HG02938 (cell line): ENCODE data around the gene GPR150.

Experiments
- ATAC-seq: cut with Tn5 transposase; IDR thresholded peaks from one replicate; pipeline ENCODE4 v1.9.1; 2021; ENCODE audit warnings: mild to moderate bottlenecking, moderate library complexity; ENCODE audit not compliant: unreplicated experiment

The GPR150 gene

DNA sequence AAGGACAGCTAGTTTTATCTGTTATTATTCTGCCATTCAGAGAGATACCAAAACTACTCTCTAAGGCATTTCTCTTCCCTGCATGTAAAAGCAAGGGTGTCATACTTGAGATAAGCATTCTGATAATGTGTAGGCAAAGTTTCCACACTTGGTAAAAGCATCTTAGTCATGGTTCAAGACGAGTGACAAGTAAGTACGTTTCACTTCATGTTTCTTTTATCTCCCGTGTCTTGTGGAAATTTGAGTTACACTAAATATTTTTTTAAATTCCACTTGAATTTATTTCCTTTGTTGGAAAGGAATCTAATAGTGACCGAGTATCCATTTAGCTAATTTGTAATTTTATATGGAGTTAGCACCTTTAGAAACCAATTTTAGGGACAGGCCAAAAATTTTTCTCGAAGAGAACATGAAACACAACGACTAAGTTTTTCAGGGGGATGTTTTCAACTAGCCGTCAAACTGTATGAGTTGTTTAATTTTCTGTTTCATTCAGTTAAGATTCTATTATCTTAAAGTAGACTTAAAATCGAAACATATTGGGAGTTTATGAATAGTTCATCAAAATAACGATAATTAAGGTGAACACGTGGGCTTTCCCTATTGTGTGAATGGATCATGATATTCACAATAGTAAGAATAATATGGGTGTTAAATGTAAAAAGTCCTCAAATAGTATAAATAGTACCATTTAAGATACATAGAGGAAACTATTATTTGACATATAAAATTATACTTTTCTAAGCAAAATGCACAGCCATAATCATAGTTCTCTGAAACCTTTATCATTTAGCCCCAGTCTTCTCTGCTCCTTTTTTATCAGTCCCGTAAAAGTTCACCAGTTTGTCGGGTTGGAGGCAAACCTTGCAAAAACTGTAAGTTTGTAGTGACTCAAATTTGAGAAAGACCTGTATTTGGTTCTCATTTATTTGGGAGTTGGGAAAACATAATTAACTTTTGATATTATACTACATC is 28.3 kb downstream of the GPR150 start:
- no peak for ATAC-seq

DNA sequence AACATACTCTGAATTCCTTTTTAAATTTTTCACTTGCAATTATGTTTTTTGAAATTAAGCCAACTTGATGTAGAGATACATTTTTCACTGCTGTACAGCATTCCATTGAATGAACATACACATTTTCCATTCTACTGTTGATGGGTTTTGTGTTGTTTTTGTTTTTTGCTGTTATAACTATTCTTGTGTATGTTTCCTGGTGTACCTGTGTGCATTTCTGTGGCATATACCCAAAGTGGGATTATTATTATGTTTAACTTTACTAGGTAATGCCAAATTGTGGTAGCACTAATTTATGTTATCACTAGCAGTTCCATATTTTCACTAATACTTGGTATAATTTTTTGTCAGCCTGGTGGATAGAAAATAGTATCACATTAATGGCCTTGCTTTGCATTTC is 29.4 kb downstream of the GPR150 start:
- no peak for ATAC-seq

DNA sequence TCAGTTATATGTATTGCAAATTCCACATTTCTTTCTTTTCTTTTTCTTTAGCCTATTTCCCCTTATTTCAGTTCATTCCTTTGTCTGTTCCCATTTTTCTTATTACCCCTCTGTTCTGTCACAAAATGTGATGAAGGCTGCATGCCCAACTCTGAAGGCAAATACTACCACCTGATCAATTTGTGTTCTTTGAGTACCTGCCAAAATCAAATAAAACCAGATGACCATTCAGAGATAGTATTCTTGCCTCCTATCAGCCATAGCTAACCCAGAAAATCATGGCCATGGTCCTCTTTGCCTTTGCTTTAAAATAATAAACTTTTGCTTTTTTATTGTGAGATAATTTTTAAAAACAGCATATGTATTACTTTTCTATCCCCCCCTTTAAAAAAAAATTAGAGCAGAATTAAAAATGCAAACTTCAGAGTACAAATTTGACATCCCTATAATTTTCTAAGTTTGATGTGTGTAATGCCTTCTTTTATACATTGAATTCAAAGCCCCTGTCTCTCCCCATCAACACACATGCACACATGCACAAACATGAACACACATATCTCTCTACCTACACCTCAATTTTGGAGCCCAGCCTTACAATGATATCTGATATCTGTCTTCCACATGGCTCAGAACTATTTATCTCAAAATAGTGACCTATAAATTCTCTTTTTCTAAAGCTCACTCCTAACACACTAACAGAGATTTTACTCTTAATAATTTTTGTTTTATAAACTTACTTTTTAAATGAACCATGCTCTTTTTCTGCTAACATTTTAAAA is 30.1 kb downstream of the GPR150 start:
- no peak for ATAC-seq

- ATAC-seq = no peak
Measured at GRCh38 chr5:95652849-95653248, 33.0 kb downstream of the GPR150 start.

DNA sequence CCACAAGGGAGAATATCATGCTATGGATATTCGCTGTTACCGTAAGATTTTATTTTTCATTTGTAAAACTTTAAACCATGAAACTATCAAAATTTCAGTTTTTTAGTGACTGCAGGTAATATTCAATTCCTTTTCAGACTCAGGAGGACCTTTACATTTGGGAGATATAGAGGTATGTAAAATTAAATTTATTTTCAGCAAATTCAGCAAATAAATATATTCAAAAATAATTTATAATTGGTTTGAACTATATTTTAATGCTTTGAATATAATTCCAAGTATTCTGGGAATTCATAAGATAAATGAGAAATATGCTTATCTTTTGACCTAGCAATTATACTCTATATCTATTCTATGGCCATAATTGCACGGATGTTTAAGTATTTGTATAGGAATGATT is 34.3 kb downstream of the GPR150 start:
- ATAC-seq = no peak

- ATAC-seq = no peak
Measured at GRCh38 chr5:95655575-95655974, 35.7 kb downstream of the GPR150 start.

- no peak for ATAC-seq
Measured at GRCh38 chr5:95660060-95660459, 40.2 kb downstream of the GPR150 start.

GRCh38 chr5:95662946-95663345 is 43.1 kb downstream of the GPR150 start:
- no peak for ATAC-seq

- ATAC-seq = no peak
Measured at GRCh38 chr5:95664204-95664786, 44.4 kb downstream of the GPR150 start.

- no peak for ATAC-seq
Measured at GRCh38 chr5:95667061-95667618, 47.3 kb downstream of the GPR150 start.

DNA sequence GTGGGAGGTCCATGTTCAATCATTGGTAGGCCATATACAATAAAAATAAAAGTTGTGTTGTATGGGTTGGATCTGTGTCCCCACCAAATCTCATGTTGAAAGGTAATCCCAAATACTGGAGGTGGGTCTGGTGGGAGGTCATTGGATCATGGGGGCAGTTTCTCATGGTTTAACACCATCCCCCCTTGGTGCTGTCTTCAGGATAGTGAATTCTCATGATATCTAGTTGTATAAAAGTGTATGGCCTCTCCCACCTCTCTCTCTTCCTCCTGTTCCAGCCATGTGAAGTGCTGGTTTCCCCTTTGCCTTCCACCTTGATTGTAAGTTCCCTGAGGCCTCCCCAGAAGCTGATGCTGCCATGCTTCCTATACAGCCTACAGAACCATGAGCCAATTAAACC is 47.8 kb downstream of the GPR150 start:
- ATAC-seq = no peak

DNA sequence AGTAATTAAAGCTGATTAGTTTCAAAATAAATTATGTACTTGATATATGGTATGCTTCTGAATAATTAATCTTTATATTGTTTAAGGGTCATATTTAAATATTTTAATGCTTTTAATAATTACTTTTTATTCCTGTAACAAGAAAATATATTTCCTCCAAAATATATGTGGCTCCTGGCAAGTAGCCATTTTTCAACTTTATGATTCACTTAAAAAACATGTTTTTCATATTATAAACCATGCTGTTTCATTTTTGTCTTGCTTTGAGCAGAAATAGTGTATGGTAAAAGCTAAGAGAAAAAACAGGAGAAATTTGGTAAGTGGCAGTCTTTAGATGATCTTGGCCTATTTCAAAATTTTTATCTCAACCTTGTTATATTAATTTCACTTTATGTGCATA is 48.3 kb downstream of the GPR150 start:
- ATAC-seq = no peak

DNA sequence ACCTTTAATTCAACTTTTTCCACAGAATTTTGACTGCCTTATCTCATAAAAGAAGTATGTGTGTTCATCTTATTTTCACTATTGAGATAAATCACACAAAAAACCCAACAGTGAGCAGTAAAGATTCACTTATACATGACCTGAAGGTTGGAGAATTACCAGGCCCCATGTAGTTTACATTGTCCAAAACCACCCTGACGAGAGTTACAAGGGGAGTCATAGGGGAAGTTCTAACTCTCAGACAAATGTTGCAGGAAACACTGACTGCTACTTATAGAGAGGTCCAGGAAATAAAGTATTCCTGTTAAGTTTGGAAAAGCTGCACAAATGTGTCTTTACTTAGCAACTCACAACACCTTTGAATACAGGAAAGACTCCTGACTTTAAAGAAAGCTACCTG is 48.8 kb downstream of the GPR150 start:
- ATAC-seq = no peak

- ATAC-seq = no peak
Measured at GRCh38 chr5:95669540-95669939, 49.7 kb downstream of the GPR150 start.

GRCh38 chr5:95669985-95670384 is 50.1 kb downstream of the GPR150 start:
- no peak for ATAC-seq

DNA sequence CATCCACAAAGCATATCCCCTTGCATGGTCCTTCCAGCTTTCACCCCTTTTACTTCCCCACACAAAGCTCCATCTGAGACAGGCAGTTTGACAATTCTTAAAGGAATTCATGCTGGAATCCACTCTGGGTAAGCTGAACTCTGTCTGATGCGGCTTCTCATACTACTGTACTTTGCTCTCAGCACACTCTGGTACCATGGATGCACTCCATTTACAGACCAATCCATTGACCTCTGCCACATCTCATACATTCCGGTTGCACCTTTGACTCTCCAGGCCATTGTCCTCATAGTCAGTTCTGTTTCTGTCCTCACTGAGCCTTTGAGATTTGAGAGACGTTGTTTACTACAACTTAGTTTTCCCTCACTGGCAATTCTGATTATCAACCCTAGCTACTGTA is 50.7 kb downstream of the GPR150 start:
- no peak for ATAC-seq
